HG02678 (cell line): ENCODE data around the gene LSP1.
"Not testable (repeated sequence)": the region's sequence is repeated elsewhere in the genome, so short reads cannot be mapped to it uniquely, and the experiment has no call there.

Source experiments
- ATAC-seq: cut with Tn5 transposase; IDR thresholded peaks from one replicate; pipeline ENCODE4 v1.9.1; 2021; ENCODE audit warnings: mild to moderate bottlenecking, moderate library complexity; ENCODE audit not compliant: unreplicated experiment

Gene LSP1

GRCh38 chr11:1862588-1863351, 9.9 kb downstream of the LSP1 start:
- no peak for ATAC-seq

- ATAC-seq = no peak
Measured at GRCh38 chr11:1863352-1864216, 10.7 kb downstream of the LSP1 start.

GRCh38 chr11:1864231-1864630, 11.3 kb downstream of the LSP1 start:
- no peak for ATAC-seq

DNA sequence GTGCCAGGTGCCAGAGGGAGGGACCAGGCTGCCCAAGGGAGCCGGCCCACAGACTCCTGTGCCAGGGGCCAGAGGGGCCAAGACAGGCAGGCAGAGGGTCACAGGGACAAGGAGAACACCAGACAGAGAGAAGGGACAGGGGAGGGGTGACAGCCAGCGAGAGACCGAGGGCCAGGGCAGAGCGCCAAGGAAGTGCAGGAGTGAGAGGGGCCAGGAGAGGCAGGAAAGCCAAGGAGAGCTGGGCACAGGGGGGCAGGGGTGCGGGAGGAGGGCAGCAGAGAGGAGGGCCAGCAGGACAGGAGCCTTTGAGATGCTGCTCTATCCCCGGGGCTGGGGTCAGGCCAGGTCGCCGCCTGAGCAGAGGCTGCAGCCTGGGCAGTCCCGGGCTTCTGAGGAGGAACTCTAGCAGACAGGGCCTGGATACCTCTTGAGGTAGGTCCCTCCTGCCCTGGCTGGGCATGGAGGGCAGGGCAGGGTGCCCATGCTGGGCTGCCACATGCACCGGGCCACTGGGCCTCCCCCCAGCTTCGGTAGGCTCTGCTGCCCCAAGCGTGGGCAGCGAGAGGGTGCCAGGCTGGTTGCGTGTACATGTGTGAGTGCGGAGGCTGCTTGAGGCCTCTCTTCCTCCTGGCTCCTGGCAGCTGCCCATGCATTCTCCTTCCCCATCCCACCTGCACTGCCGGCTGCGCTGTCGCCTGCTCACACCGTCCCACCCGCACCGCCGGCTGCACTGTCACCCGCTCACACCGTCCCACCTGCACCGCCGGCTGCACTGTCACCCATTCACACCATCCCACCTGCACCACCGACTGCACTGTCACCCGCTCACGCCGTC, 12.2 kb downstream of the LSP1 start:
- ATAC-seq = no peak

GRCh38 chr11:1866226-1866625, 13.3 kb downstream of the LSP1 start:
- ATAC-seq = no peak

GRCh38 chr11:1866776-1867175, 13.9 kb downstream of the LSP1 start:
- no peak for ATAC-seq

- ATAC-seq = no peak
Measured at GRCh38 chr11:1867381-1867780, 14.5 kb downstream of the LSP1 start.

- no peak for ATAC-seq
Measured at GRCh38 chr11:1868056-1868635, 15.3 kb downstream of the LSP1 start.

DNA sequence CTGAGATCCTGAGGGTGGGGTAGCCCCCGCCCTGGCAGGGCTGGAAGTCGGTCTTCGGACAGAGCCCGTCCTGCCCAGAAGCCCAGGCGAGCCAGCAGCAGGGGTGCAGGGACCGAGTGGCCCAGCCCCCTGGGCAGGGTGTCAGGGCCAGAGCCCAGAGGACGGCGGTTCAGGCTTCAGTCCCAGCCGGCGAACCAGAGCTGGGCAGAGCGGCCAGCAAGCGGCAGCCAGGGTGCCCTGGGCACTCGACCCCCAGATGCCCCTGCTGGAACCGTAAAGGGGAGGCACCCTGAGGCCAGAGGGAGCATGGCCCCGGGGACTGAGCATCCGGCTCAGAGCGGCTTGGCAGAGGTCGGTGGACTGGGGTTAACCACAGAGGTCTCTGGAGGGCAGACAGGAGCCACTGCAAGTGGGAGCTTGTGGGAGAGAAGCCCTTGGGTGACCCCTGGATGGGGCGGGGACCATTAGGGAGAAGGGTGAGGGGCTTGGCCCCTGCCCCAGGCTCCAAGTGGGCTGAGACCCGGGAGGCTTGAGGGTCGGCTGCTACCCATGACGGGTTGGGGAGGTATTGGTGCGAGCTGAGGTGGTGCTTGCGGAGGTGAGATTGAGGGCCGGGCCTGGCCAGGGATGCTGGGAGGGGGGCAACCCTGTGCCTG, 15.9 kb downstream of the LSP1 start:
- no peak for ATAC-seq

DNA sequence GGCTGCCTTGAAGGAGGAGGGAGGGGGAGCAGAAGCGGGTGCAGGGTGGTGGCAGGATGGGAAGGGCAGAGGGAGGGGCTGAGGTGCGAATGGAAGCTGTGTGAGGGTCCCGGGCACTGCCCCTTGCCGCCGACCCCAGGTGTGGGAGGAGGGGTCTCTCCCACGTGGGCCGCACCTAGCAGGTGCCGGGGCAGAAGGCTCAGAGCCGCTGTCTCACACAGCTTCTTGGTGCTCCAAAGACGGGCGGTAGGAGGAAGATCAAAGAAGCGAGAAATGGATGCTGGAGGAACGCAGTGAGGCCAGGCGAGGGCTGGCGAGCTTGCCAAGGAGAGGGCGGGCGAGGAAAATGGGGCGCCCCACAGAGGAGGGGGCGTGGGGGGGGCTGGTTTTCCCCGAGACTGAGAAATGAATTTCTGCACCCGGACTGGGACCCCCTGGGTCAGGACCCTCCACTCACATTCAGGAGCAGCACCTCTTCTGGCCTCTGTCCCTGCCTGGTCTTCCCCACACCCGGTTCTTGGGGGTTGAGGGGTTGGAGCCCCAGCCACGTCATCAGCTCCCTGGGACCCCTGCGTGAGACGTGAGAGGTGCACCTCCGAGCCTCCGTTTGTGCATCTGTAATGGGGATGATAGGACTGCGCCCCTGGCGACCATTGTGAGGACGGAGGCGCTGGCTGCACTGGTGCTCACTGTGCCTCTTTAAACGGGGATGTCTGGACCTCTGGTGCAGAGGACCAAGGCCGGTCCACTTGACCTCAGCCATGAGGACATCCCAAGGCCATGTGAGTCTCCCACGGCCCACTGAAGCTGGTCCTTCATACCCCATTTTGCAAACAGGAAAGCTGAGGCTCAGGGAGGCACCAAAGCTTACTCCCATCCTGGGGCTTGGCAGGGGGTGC, 16.8 kb downstream of the LSP1 start:
- ATAC-seq = no peak

GRCh38 chr11:1870326-1870696, 17.4 kb downstream of the LSP1 start:
- ATAC-seq = no peak

GRCh38 chr11:1870721-1871466, 18.0 kb downstream of the LSP1 start:
- no peak for ATAC-seq

- ATAC-seq = no peak
Measured at GRCh38 chr11:1871531-1871930, 18.6 kb downstream of the LSP1 start.

- ATAC-seq = no peak
Measured at GRCh38 chr11:1872267-1872985, 19.5 kb downstream of the LSP1 start.

GRCh38 chr11:1873048-1873812, 20.3 kb downstream of the LSP1 start:
- no peak for ATAC-seq

DNA sequence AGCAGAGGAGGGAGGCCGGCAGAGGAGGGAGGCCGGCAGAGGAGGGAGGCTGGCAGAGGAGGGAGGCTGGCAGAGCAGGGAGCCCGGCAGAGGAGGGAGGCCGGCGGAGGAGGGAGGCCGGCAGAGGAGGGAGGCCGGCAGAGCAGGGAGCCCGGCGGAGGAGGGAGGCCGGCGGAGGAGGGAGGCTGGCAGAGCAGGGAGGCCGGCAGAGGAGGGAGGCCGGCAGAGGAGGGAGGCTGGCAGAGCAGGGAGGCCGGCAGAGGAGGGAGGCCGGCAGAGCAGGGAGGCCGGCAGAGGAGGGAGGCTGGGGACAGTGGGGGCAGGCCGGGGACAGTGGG, 20.9 kb downstream of the LSP1 start:
- ATAC-seq = not testable (repeated sequence)

DNA sequence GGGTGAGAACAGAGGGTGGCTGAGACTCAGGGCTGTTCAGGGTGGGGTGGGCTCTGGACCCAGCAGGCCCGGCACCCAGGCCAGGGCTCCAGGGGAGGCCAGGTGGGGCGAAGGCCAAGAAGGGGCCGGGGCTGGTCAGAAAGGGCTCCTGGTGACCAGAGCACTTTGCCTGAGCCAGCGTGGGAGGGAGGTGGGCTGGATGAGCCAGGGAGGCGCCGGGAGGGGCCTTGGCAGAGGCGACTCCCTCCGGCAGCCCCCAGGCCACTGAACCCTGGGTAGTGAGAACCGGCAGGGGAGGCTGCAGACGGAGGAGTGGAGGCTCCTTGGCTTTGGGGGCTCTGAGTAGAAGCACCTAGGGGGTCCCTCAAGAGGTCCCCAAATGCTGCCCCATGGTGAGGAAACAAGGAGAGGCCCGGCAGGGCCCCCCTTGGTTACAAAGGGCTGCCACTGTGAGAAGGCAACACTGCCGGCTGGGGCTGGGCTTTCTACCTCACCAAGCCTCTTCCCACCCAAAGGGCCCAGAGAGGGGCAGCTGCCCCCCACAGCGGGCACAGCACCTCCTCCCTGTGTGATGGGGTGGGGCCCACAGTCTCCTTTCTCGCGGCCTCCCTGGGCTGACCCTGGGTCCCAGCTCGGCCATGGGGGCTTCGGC, 21.7 kb downstream of the LSP1 start:
- ATAC-seq = not testable (repeated sequence)
